ENCODE measurements around the gene YTHDF1.

Gene YTHDF1

GRCh38 chr20:63208346-63208909 lies 7.5 kb downstream of the YTHDF1 start:
- DNase-seq (ENCODE audit: low read depth) = no peak

DNA sequence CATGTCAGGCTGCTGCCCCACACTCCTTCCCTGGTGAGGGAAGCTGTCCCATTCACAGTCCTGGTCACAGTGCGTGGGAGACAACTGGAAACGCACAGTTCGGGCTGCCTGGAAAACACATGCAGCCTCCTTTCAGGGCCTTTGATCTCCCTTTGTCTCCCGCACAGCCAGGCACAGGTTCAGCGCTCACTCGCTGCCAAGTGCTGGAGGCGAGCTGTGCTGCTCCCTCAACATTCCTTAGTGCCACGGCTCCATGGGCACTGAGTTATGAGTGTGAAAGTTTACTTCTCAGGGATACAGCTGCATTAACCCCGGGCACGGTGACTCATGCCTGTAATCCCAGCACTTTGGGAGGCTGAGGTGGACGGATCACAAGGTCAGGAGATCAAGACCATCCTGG lies 9.1 kb downstream of the YTHDF1 start:
- DNase-seq (ENCODE audit: low read depth) = no peak

DNA sequence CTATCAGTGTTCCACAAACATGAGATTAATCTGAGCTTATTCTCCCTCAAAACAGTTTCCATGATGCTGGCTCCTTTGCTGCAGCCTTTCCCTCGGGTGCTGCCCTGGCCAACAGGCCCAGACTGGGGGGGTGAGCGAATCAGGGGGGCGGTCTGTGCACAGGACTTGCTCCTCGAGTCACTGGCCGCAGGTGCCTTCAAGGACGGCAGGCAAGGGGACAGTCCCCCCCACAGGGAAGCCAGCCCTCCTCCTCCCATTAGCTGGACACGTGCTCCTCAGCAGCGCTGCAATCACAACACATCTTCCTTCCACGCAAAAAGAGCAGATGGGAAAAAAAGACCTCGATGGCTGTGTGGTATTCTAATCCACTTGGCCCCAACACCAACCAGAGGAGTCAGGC lies 10.0 kb downstream of the YTHDF1 start:
- DNase-seq (ENCODE audit: low read depth) = no peak

- DNase-seq (ENCODE audit: low read depth) = no peak
Observed at GRCh38 chr20:63204362-63204761, 11.6 kb downstream of the YTHDF1 start.

- no peak for DNase-seq (ENCODE audit: low read depth)
Observed at GRCh38 chr20:63202811-63203526, 13.0 kb downstream of the YTHDF1 start.

DNA sequence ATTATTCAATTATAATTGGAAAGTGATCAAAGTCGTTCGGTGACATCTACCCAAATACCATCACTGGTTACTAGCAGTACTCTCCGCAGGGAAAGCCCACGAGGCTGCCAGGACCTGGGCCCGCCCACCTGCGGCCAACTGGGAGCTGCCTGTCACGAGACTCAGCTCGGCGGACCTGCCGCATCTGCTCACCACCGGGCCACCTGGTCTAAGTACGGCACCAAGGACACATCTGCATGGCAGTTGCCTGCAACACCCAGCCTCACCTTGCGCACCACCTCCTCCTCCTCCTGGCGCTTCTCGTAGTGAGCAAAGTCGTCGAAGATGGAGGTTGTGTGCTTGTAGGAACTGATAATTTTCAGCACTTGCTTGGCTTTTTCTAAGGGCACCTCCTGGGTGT lies 13.9 kb downstream of the YTHDF1 start:
- DNase-seq (ENCODE audit: low read depth) = no peak

DNA sequence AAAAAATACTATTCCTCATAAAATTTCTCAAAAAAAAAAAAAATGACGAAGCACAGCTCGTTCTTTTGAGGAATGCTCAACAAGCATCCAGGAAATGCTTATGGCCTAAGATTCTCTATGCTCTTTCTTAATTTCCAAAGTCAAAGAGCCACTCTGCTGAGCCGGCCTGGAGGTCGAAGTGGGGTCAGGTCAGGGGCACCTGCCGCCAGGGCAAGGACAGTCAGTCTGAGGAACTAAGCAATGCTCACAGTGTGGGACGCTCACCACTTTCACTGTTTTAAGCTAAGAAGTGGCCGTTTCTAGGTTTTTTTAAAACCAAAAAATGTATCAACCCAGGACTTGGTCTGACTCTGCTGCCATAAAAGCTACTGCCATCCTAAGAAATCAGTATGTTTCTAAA lies 17.3 kb downstream of the YTHDF1 start:
- DNase-seq (ENCODE audit: low read depth) = no peak

- DNase-seq (ENCODE audit: low read depth) = no peak
Observed at GRCh38 chr20:63196768-63197470, 19.0 kb downstream of the YTHDF1 start.

GRCh38 chr20:63194797-63195173 lies 21.1 kb downstream of the YTHDF1 start:
- no peak for DNase-seq (ENCODE audit: low read depth)

DNA sequence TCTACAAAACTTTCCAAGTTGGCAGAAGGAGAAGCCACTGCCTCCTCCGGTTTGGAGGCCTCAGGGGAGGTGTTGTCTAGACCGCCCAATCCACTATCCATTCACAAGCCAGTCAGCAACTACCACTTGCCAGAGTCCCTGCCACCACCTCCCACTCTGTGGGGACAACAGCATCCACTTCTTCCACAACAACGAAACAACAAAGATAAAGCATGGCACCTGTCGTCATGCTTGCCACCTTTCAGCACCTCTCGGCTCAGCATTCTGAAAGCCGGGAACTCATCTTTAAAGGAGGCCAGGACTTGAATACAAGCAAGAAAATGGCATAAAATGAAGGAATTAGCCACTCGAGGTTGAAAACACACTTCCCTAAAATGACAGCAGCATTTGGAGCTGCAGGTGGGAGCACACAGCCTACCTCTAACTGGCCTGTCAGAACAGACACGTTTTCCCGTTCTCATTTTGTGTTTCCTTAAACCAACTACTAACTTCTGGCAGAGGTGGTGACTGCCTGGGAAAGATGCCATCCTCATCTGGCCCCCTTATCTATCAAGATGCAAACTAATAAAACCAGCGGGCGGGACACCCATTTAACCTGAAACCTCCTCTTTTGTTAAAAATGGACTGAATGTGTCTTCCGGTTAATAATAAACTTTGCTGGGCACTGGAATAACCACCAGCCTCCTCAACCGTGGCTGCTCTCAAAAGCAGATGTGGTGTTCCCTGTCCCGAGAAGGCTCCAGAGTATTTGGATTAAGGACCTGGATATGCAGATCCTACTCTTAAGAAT lies 21.7 kb downstream of the YTHDF1 start:
- DNase-seq (ENCODE audit: low read depth) = no peak

DNA sequence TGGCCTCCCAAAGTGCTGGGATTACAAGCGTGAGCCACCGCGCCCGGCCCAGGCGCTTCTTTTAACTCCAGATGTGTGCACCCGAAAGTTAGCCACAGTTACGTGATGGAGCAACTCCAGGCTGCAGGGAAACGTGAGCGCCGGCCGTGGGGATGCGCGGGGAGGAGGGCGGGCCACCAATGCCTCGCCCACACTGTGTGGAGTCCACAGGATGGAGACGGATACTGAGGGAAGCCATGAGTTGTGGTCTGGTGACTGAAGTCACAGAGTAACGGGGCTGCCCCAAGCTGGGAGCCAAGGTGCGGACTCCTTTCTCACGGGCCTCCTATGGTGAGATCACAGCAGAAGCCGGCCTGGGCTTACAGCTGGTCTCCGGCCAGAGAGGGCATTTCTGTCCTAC lies 23.2 kb downstream of the YTHDF1 start:
- no peak for DNase-seq (ENCODE audit: low read depth)

DNA sequence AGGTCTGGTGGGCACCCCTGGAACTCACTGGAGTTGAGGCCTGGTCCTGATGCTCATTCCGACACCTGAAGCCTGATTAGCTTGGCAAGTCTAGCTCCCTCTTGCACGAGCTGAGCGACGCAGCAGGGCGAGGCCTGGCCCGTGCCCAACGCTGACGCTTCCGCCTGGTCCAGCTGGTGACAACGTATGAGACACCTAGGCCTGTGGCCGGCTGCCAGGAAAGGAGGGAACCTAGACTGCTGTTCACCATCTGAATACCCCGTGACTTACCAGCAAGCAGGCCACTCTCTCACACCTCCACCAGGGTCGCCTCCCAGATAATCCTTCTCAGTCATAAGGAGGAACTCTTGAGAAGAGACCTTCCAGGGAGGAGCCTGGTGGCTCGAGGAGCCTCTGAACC lies 24.5 kb downstream of the YTHDF1 start:
- no peak for DNase-seq (ENCODE audit: low read depth)

DNA sequence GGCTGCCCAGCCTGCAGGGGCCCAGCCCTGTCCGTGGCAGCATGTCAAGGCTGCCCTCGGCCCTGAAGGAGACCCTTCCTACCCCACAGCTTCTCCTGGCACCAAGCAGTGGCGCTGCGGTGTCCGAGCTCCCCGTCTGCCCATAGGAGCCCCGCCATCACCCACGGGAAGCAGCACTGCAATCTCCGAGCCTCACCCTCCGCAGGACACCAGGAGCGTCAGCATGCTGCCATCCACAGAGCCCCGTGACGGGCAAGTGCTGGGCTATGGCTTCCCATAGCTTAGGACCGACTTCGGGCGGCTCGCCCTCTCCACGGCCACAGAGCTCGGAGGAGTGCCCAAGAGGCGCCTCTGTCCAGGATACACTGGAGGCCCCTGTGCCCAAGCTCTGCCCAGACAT lies 25.1 kb downstream of the YTHDF1 start:
- no peak for DNase-seq (ENCODE audit: low read depth)

DNA sequence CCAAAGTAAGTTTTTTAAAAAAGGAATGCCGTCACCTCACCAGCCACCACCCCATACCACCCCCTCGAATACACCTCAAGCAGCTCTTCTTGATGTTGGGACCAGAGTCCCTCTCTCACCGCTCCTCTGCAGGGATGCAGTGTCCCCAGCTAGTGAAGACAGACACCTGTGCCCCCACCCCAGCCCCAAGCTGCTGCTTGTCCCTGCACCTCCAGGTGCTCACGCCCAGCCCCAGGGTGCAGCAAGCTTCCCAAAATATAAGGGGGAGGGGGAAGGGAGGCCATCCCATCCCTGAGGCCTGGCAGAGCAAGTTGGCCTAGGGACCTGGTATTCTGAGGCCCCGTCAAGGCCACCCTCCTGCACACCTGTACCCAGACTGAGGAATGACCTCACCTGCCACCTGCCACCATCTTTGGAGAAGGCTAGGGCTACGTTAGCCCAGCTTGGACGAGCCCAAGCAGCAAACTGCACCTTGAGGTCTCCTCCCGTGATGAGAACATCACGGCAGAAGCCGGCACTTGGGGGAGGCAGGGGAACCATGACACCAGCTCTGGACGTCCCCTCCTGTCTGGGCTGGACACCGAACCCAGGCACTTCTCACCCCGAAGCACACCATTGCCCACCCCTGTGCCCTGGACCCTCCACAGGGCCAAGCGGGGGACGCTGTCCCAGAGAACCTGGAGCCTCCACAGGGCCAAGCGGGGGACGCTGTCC lies 25.9 kb downstream of the YTHDF1 start:
- DNase-seq (ENCODE audit: low read depth) = no peak

DNA sequence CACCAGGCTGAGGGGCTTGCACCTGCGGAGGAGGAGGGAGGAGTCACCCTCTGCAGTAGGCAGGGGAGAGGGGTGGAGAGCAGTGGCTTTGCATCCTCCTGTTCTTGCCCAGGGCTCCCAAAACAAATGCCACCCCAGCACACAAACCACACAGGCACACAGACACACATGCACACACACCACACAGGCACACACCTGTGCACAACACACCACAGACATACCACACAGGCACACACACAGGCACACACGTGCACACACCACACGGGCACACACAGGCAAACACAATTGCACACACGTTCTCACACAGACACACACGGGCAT lies 26.6 kb downstream of the YTHDF1 start:
- no peak for DNase-seq (ENCODE audit: low read depth)

DNA sequence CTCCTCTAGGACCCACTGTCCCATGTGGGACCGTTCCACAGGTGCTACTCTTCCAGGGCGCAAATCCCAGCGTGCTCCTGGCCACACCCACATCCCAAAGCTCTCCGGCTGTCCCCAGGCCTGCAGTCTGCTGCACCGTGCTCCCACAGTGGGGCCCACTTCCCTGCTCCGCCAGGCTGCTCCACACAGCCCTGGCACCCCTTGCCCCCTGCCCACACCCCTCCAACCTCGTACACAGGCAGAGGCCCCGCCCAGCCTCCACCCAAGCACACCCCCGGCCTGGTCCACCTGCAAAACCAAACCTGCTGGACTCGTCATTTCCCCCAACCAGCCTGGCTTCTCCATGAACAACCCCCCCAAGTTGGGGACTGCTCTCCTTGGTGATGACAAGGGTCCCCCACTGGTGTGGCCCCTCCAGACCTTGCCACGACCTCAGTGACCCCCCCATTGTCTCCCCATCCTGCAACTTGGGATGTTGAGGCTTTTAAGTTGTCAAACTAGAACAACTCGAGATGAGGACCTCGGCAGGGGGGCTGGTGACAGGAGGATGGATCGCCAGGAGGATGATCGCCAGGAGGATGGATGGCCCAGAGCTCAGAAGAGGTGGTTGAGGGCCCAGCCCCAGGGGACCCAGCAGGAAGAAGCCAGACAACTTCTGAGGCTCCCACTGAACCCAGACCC lies 27.1 kb downstream of the YTHDF1 start:
- no peak for DNase-seq (ENCODE audit: low read depth)

GRCh38 chr20:63188159-63188442 lies 27.8 kb downstream of the YTHDF1 start:
- no peak for DNase-seq (ENCODE audit: low read depth)

GRCh38 chr20:63187338-63188158 lies 28.4 kb downstream of the YTHDF1 start:
- DNase-seq (ENCODE audit: low read depth) = no peak

DNA sequence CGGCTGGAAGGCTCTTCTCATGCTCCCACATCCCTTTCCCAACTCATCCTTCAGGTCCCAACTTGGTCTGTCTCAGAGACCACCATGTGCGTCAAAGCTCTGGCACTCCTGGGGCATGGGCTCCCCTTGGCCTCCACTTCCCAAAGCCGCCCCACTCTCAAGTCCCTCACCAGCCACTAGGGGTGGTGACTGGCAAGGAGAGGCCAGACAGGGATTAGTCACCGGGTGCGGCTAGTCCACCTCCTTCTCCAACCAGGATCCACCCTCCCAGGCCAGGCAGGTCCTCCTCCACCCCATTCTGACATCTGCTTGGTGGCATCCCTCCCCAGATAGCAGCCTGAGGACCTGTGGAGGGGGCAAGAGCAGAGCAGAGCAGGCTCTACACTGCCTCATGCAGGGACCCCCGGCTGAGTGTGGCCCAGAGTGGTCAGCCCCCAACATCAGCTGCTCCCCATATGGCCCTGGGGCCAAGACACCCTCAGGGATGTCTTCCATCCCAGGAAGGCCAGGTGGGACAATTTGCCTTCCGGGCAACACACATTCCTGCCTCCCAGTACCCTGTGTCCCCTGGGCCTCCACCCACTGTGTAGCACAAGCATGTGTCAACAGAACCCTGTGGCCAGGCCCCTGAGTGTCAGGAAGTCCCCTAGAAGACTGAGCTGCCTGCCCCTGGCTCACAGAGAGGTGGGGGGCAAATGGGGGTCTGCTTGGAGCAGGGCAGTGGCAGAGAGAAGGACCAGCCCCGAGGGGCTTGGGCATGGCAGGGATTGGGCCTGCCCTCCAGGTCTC lies 29.2 kb downstream of the YTHDF1 start:
- DNase-seq (ENCODE audit: low read depth) = no peak

GRCh38 chr20:63186084-63186483 lies 29.8 kb downstream of the YTHDF1 start:
- no peak for DNase-seq (ENCODE audit: low read depth)
